GM18519 (cell line): ENCODE measurements around the gene TEKT2.

Experiments used
- ATAC-seq: cut with Tn5 transposase; IDR thresholded peaks from one replicate; pipeline ENCODE4 v1.9.1; 2021; ENCODE audit warnings: mild to moderate bottlenecking, moderate library complexity; ENCODE audit not compliant: unreplicated experiment, low FRiP score

Gene TEKT2

GRCh38 chr1:36126005-36126716 is 42.3 kb downstream of the TEKT2 start:
- ATAC-seq: no peak

GRCh38 chr1:36126797-36127500 is 43.1 kb downstream of the TEKT2 start:
- ATAC-seq: no peak

GRCh38 chr1:36128126-36128904 is 44.4 kb downstream of the TEKT2 start:
- ATAC-seq: no peak

- ATAC-seq: no peak
Measured at GRCh38 chr1:36128905-36129206, 45.0 kb downstream of the TEKT2 start.

GRCh38 chr1:36132029-36132428 is 48.1 kb downstream of the TEKT2 start:
- no peak for ATAC-seq

- no peak for ATAC-seq
Measured at GRCh38 chr1:36133484-36133883, 49.6 kb downstream of the TEKT2 start.

- ATAC-seq: no peak
Measured at GRCh38 chr1:36134031-36134430, 50.1 kb downstream of the TEKT2 start.

- ATAC-seq: no peak
Measured at GRCh38 chr1:36134505-36135329, 50.8 kb downstream of the TEKT2 start.

GRCh38 chr1:36135330-36135667 is 51.4 kb downstream of the TEKT2 start:
- ATAC-seq: no peak

GRCh38 chr1:36135796-36136195 is 51.9 kb downstream of the TEKT2 start:
- no peak for ATAC-seq

GRCh38 chr1:36136535-36136934 is 52.6 kb downstream of the TEKT2 start:
- ATAC-seq: no peak

- ATAC-seq: no peak
Measured at GRCh38 chr1:36137226-36137625, 53.3 kb downstream of the TEKT2 start.

GRCh38 chr1:36137776-36138175 is 53.9 kb downstream of the TEKT2 start:
- ATAC-seq: no peak
